SU-DHL-6 (cell line): ENCODE measurements around the gene ICA1.

Source experiments
- H2AFZ ChIP-seq: fragments of 200-600 bp; sonication (generic); 2 replicates; pipeline ENCODE4 v1.6.1; 2014; ENCODE audit warnings: low read depth, mild to moderate bottlenecking, moderate library complexity, mixed read lengths, antibody characterized with exemption, low read length; ENCODE audit not compliant: severe bottlenecking
- H3F3A ChIP-seq: fragments of 200-600 bp; shearing (Covaris generic); 2 replicates; pipeline ENCODE4 v1.6.0; 2016; ENCODE audit warnings: antibody characterized with exemption, mild to moderate bottlenecking; ENCODE audit not compliant: insufficient read depth
- H3K27ac ChIP-seq: fragments of 200-600 bp; sonication (generic); 2 replicates; pipeline ENCODE4 v1.5.1; 2016; ENCODE audit warnings: low read depth, mild to moderate bottlenecking, low read length, moderate library complexity, mixed read lengths
- H3K27me3 ChIP-seq: fragments of 200-600 bp; sonication (generic), shearing (Covaris generic); 2 replicates; pipeline ENCODE4 v1.6.0; 2014; ENCODE audit warnings: mild to moderate bottlenecking, low read length
- H3K36me3 ChIP-seq: fragments of 200-600 bp; sonication (generic); 2 replicates; pipeline ENCODE4 v1.6.1; 2014; ENCODE audit warnings: mild to moderate bottlenecking, low read length, mixed read lengths
- H3K4me2 ChIP-seq: fragments of 300-600, 200-600 bp; shearing (Covaris generic), sonication (generic); 2 replicates; pipeline ENCODE4 v1.6.0; 2014; ENCODE audit warnings: low read length, low read depth, mild to moderate bottlenecking; ENCODE audit not compliant: poor library complexity, severe bottlenecking
- H3K4me3 ChIP-seq: fragments of 200-600 bp; sonication (generic); 2 replicates; pipeline ENCODE4 v1.5.1; 2014; ENCODE audit warnings: antibody characterized with exemption, low read length, mild to moderate bottlenecking, mixed read lengths; ENCODE audit not compliant: insufficient read depth, poor library complexity, severe bottlenecking
- H3K79me2 ChIP-seq: fragments of 200-600 bp; sonication (generic); 2 replicates; pipeline ENCODE4 v1.6.1; 2014; ENCODE audit warnings: mild to moderate bottlenecking, low read length, moderate library complexity; ENCODE audit not compliant: insufficient read depth
- H3K9ac ChIP-seq: fragments of 200-600 bp; sonication (generic); 2 replicates; pipeline ENCODE4 v1.7.0; 2014; ENCODE audit warnings: mild to moderate bottlenecking, low read length
- H3K9me2 ChIP-seq: fragments of 200-600 bp; sonication (generic); replicated peaks from 2 replicates; pipeline ENCODE4 v1.6.1; 2014; ENCODE audit warnings: low read length; ENCODE audit not compliant: insufficient read depth
- H3K9me3 ChIP-seq: fragments of 200-600 bp; sonication (generic); 2 replicates; pipeline ENCODE4 v1.6.1; 2014; ENCODE audit warnings: low read length, mixed read lengths; ENCODE audit not compliant: insufficient read depth
- H4K20me1 ChIP-seq: fragments of 200-600 bp; sonication (generic); 2 replicates; pipeline ENCODE4 v1.6.1; 2014; ENCODE audit warnings: low read depth, mild to moderate bottlenecking, antibody characterized with exemption, low read length, moderate library complexity, mixed read lengths
- EZH2phosphoT487 ChIP-seq: fragments of 200-600 bp; sonication (generic), shearing (Covaris generic); conservative IDR thresholded peaks from 2 replicates; pipeline ENCODE4 v1.6.1; 2018; ENCODE audit warnings: mild to moderate bottlenecking, antibody characterized with exemption, low read length, moderate library complexity, mixed read lengths
- TF ChIP-seq, protein P1 (sequence below): fragments of 200-600 bp; sonication (generic); IDR thresholded peaks from one replicate; pipeline ENCODE4 v1.5.1; 2017; ENCODE audit warnings: antibody characterized with exemption, mild to moderate bottlenecking, low read length, moderate library complexity; ENCODE audit not compliant: insufficient read depth, poor library complexity, severe bottlenecking

ICA1 gene

DNA sequence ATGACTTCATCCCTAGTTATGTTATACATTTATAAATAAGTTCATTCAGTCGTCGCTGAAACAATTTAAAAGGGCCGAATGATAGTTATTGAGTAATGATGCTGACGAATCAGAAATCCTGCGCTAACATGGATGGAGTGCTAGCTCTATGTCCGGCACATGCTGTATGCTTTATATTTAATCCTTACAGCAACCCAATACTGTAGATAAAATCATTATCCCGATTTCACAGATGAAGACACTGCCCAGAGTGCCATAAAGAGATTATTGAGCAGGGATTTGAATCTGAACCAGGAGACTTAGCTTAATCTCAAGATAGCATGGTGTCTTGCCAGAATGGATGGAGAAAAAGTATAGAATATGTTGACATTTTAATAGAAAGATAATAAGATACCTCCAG is 1.1 kb upstream of the ICA1 start:
- no peak overlapping the region for H2AFZ ChIP-seq
- H3K4me2 ChIP-seq: no peak overlapping the region
- H3K9ac ChIP-seq: no peak overlapping the region
- H3K27me3 ChIP-seq: no peaks in the 10 kb centered on the region
- no peaks in the 10 kb centered on the region for H4K20me1 ChIP-seq
- no peaks in the 10 kb centered on the region for H3K36me3 ChIP-seq
- H3F3A ChIP-seq: no peaks in the 10 kb centered on the region
- no peaks in the 10 kb centered on the region for H3K9me2 ChIP-seq
- no peaks in the 10 kb centered on the region for H3K9me3 ChIP-seq
- H3K4me3 ChIP-seq: no peak overlapping the region
- no peak for TF ChIP-seq EZH2phosphoT487
- TF ChIP-seq, protein P1, sequence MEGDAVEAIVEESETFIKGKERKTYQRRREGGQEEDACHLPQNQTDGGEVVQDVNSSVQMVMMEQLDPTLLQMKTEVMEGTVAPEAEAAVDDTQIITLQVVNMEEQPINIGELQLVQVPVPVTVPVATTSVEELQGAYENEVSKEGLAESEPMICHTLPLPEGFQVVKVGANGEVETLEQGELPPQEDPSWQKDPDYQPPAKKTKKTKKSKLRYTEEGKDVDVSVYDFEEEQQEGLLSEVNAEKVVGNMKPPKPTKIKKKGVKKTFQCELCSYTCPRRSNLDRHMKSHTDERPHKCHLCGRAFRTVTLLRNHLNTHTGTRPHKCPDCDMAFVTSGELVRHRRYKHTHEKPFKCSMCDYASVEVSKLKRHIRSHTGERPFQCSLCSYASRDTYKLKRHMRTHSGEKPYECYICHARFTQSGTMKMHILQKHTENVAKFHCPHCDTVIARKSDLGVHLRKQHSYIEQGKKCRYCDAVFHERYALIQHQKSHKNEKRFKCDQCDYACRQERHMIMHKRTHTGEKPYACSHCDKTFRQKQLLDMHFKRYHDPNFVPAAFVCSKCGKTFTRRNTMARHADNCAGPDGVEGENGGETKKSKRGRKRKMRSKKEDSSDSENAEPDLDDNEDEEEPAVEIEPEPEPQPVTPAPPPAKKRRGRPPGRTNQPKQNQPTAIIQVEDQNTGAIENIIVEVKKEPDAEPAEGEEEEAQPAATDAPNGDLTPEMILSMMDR: no peak
- no peaks in the 10 kb centered on the region for H3K79me2 ChIP-seq
- no peak overlapping the region for H3K27ac ChIP-seq

DNA sequence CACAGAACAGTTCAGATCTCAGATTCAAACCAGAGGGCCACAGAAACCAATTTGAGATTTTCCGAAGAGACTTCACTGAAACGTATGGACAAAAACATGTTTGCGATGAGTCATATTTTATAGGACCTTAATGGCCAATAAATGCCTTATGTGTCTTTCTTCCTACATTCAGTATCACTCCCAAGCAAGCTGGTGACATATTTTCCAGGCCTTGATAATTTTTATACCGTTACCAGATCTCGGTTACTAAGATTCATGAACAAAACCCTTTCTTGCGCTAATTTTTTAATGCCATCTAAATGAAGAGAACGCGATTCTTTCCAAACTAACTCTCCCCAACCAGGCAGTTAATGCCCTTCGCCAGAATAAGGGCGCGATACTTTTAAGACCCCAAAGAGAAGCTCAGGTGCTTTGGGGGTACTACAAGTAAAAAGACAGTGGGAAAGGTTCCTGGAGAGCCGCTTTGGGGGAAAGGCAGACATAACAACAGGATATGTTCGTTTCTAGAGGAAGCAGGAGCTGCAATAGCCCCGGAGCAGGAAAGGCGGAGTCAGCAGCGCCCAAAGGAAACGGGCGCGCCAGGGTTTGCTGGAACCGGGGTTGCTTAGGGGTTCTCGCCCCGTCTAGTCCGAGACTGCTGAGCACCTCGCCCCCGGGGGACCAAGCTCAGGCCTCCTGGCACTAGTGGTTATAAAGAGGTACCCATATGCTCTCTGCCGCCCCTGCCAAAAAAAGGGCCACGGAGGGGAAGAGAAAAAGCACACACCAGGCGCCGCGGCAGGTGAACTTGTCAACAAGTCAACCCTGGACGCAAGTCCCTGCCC is 884 bp downstream of the ICA1 start:
- H3K9ac ChIP-seq: no peak overlapping the region
- no peak overlapping the region for H3K27ac ChIP-seq

DNA sequence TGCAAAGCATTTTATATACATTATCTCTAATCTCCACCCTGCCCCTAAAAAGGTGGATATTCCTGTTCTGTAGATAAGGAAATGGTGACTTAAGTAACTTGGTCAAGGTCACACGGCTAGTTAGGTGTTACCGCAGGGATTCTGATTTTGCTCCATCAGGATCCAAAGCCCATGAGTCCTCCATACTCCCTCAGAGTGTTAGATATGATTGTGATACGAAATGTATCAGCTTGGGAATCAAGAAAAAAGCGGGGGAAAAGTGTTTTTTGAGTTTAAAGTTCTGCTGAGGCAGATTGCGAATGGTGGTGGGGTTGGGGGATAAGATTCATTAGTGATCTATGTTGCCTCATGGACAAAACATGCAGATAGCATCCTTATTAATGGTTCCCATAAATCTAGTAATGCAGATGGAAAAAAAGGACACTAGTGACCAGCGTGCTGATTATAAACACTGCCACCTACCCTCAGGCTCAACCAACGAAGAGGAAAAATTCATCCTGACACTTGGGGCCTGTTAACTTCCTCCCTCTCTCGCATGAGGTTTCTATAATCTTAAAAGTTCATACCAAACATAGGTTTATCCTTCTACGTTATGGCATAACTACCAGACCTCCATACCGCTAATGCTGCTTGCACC is 2.3 kb downstream of the ICA1 start:
- H4K20me1 ChIP-seq: no peaks in the 10 kb centered on the region
- H3K79me2 ChIP-seq: no peaks in the 10 kb centered on the region
- TF ChIP-seq, protein P1: no peak
- no peak for TF ChIP-seq EZH2phosphoT487
- no peaks in the 10 kb centered on the region for H3K9me2 ChIP-seq
- no peak overlapping the region for H3K4me2 ChIP-seq
- H3K27ac ChIP-seq: no peak overlapping the region
- H3K27me3 ChIP-seq: no peaks in the 10 kb centered on the region
- no peak overlapping the region for H3K4me3 ChIP-seq
- H2AFZ ChIP-seq: no peak overlapping the region
- H3K9me3 ChIP-seq: no peaks in the 10 kb centered on the region
- H3K9ac ChIP-seq: no peak overlapping the region
- H3K36me3 ChIP-seq: no peaks in the 10 kb centered on the region
- H3F3A ChIP-seq: no peaks in the 10 kb centered on the region

More for the DNA sequence above, 884 bp downstream of the ICA1 start:
- Histone ChIP-seq H3F3A (no peaks in the 10 kb centered on the region), H3K9me2 (no peaks in the 10 kb centered on the region), H3K4me3 (no peak overlapping the region), H3K79me2 (no peaks in the 10 kb centered on the region), H3K4me2 (peak overlapping the region; percentile 19), H3K9me3 (no peaks in the 10 kb centered on the region), H2AFZ (no peak overlapping the region), H3K27me3 (no peaks in the 10 kb centered on the region), H3K36me3 (no peaks in the 10 kb centered on the region), H4K20me1 (no peaks in the 10 kb centered on the region)
- TF ChIP-seq, protein P1: no peak
- no peak for TF ChIP-seq EZH2phosphoT487
